B cell (primary cell): ENCODE results near the gene CBX2.

Experiments used
- EZH2 ChIP-seq: IDR thresholded peaks from 2 replicates; pipeline ENCODE4 v1.6.1; 2012; ENCODE audit warnings: borderline replicate concordance, low read depth, mild to moderate bottlenecking, moderate library complexity, low read length; ENCODE audit not compliant: insufficient read depth, poor library complexity, severe bottlenecking
- TF ChIP-seq, protein P1 (sequence below): fragments of 200-600 bp; IDR thresholded peaks from one replicate; pipeline ENCODE4 v1.8.0; 2022; ENCODE audit warnings: antibody characterized with exemption, mild to moderate bottlenecking

- TF ChIP-seq, protein P1, sequence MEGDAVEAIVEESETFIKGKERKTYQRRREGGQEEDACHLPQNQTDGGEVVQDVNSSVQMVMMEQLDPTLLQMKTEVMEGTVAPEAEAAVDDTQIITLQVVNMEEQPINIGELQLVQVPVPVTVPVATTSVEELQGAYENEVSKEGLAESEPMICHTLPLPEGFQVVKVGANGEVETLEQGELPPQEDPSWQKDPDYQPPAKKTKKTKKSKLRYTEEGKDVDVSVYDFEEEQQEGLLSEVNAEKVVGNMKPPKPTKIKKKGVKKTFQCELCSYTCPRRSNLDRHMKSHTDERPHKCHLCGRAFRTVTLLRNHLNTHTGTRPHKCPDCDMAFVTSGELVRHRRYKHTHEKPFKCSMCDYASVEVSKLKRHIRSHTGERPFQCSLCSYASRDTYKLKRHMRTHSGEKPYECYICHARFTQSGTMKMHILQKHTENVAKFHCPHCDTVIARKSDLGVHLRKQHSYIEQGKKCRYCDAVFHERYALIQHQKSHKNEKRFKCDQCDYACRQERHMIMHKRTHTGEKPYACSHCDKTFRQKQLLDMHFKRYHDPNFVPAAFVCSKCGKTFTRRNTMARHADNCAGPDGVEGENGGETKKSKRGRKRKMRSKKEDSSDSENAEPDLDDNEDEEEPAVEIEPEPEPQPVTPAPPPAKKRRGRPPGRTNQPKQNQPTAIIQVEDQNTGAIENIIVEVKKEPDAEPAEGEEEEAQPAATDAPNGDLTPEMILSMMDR = no peak
- TF ChIP-seq EZH2 = no peak
Measured at GRCh38 chr17:79788989-79789942, 11.3 kb downstream of the CBX2 start.
